HL-60 (cell line): ENCODE data around the gene BRMS1.

Experiments
- TF ChIP-seq, protein P1 (sequence below): IDR thresholded peaks from one replicate; pipeline ENCODE4 v1.5.1; 2011; ENCODE audit warnings: low read length, control low read depth, inconsistent platforms; ENCODE audit not compliant: insufficient read depth
- TF ChIP-seq, protein P2 (sequence below): IDR thresholded peaks from 2 replicates; pipeline ENCODE4 v1.6.1; 2012; ENCODE audit warnings: low read depth; ENCODE audit not compliant: insufficient replicate concordance

DNA sequence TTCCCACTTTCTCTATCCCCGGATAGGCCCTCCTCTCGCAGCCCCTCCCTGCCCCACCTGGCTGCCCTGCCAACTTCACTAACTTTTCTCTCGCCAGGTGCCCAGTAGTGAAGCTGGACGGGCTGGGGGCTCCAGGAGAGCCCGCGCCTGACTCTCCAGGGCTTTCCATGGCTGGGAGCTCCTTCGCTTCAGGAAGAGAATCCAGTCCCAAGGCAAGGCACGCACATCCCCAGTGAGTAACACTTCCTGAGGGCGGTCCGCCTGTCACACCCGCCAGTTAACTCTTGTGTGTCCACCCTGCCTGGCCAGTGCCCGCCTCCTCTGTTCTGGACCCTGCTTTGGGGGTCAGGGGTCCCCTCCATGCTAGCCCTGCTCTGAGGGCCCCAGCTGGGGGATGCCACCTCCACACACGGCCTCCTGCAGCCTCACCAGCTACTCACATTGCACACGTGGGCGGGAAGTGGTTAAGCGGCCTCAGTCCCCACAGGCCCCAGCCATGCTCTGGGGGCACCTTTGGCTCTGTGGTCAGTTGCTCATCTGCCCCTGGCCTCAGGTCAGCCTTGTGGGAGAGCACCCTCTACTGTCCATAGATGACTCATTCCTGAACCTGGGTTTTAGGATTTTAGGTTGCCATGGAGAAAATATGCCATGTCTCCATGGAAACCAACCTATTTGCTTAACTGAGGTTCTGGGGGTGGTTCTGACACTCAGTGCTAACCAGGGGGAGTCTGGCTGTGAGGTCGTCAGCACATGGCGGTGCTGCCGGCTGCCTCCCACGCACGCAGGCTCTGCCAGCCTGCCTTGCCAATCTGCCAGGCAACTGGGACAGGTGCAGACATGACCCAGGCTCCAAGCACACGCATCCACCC, 8.4 kb downstream of the BRMS1 start, which contains the start of gene RIN1:
- TF ChIP-seq, protein P1, sequence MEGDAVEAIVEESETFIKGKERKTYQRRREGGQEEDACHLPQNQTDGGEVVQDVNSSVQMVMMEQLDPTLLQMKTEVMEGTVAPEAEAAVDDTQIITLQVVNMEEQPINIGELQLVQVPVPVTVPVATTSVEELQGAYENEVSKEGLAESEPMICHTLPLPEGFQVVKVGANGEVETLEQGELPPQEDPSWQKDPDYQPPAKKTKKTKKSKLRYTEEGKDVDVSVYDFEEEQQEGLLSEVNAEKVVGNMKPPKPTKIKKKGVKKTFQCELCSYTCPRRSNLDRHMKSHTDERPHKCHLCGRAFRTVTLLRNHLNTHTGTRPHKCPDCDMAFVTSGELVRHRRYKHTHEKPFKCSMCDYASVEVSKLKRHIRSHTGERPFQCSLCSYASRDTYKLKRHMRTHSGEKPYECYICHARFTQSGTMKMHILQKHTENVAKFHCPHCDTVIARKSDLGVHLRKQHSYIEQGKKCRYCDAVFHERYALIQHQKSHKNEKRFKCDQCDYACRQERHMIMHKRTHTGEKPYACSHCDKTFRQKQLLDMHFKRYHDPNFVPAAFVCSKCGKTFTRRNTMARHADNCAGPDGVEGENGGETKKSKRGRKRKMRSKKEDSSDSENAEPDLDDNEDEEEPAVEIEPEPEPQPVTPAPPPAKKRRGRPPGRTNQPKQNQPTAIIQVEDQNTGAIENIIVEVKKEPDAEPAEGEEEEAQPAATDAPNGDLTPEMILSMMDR: no peak
- TF ChIP-seq, protein P2, sequence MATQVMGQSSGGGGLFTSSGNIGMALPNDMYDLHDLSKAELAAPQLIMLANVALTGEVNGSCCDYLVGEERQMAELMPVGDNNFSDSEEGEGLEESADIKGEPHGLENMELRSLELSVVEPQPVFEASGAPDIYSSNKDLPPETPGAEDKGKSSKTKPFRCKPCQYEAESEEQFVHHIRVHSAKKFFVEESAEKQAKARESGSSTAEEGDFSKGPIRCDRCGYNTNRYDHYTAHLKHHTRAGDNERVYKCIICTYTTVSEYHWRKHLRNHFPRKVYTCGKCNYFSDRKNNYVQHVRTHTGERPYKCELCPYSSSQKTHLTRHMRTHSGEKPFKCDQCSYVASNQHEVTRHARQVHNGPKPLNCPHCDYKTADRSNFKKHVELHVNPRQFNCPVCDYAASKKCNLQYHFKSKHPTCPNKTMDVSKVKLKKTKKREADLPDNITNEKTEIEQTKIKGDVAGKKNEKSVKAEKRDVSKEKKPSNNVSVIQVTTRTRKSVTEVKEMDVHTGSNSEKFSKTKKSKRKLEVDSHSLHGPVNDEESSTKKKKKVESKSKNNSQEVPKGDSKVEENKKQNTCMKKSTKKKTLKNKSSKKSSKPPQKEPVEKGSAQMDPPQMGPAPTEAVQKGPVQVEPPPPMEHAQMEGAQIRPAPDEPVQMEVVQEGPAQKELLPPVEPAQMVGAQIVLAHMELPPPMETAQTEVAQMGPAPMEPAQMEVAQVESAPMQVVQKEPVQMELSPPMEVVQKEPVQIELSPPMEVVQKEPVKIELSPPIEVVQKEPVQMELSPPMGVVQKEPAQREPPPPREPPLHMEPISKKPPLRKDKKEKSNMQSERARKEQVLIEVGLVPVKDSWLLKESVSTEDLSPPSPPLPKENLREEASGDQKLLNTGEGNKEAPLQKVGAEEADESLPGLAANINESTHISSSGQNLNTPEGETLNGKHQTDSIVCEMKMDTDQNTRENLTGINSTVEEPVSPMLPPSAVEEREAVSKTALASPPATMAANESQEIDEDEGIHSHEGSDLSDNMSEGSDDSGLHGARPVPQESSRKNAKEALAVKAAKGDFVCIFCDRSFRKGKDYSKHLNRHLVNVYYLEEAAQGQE: no peak
